ENCODE results near the gene CHMP1A. TPM values are rescaled to one million over a fixed set of nuclear protein-coding genes. Genes with fewer than 3 reads are reported as not detected.
"Not testable (repeated sequence)": the region's sequence is repeated elsewhere in the genome, so short reads cannot be mapped to it uniquely, and the experiment has no call there.

Gene CHMP1A
- 10 to 100 TPM; 95.7 to 98.9 TPM for total RNA-seq

DNA sequence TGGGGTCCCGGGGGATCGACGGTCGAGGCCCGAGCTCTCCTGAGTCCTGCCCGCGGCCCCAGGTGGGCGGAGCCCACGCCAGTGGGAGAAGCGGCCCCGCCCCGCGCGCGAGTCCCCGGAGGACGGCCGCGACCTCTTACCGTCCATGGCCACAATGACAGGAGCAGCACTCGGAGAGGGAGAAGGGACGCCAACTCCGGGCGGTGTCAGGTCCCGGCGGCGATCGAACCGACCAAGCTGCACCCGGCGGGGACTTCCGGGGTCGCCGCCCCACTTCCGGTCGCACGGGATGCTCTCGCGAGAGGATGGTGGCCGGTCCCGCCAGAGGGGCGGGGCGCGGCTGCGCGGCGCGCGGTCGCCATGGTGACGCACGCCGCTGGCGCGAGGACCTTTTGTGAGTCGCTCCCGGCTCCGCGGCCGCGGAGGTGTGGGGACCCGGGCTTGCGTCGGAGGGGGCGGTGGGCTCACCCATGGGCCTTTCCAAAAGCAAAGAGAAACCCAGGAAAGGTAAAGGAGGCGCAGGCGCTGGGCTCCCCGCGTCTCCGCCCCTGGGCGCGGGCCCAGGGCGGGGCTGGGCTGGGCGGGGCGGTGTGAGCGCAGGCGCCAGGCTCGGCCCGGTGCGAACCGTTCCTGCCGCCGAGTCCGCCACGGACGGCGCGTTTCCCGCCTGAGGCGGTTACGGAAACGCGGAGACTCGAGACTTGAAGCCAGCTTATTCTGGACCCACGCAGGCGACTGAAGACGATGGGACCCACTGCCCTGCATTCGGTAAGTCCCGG, at the start of gene CHMP1A, which contains the start of gene SPATA33:
TSS of gene CHMP1A (minus strand) at position 267 of the 779 bp plus-strand sequence. CDS start at position 147, 120 bp downstream.
TSS of gene SPATA33 (plus strand) at position 395 of the 779 bp plus-strand sequence. CDS start at position 471, 76 bp downstream.
- Mint-ChIP-seq H3K27ac (peak within 1 kb of the TSS; percentile 78), H3K4me3 (peak within 1 kb of the TSS; percentile 84), H3K27me3 (ENCODE audit: low read depth) (no peaks in the 10 kb centered on the region), H3K9me3 (ENCODE audit: insufficient read depth) (no peaks in the 10 kb centered on the region), H3K36me3 (ENCODE audit: low read depth) (peaks cover 44% of the 10 kb centered on the region), H3K4me1 (ENCODE audit: low read depth) (peaks cover 43% of the 10 kb centered on the region)
- ATAC-seq (peak; percentile 93), DNase-seq (peak; percentile 93)
- CTCF ChIA-PET, result interaction anchor here (1.3 to 2.6 kb wide), 2 partner anchors 29 to 43 kb away, joined by 4 to 13 read pairs; partner anchors contain the start of gene CDK10
- POLR2A ChIA-PET, result interaction anchor here (0.6 to 1.9 kb wide), 4 partner anchors 13 to 417 kb away, joined by 3 to 7 read pairs (median 4); partner anchors contain the start of gene CDK10

DNA sequence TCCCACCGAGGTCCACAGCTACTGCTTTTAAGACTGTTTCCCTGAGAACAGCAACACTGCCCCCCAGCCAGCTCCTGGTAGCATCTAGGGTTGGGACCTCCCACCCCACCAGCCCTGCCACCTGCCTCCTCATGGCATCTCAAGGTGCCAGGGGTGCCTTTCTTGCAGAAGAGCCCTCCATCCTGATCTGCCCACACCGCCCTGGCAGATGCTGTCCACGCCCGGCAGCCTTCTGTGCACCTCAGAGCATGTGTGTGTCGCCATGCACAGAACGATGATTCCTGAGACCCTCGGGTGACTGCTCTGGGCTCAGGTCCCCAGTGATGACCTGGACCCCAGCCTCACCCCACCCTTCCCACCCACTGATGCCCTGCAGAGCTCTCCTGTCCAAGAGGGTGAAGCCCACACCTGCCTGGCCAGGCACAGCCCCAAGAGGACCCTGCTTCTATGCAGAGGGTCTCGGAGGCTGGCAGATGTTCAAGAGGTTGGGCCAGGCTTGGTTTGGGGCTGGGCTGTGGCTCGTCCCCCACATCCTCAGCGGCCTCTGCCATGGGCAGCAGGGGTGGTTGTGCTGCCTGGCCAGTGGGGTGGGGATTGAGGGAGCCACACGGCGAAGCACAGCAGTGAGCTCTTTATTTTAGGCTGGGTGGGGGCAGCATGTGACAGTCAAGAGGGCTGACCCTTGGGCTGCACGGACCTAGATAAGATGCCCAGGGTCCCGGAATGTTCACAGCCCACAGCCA, 49.2 kb upstream of the CHMP1A start:
- Mint-ChIP-seq H3K4me1 (ENCODE audit: low read depth) (peaks cover 16% of the 10 kb centered on the region), H3K36me3 (ENCODE audit: low read depth) (no peaks in the 10 kb centered on the region), H3K4me3 (no peak overlapping the region), H3K27ac (no peak overlapping the region), H3K9me3 (ENCODE audit: insufficient read depth) (no peaks in the 10 kb centered on the region), H3K27me3 (ENCODE audit: low read depth) (no peaks in the 10 kb centered on the region)
- DNase-seq, result no peak
- ChIA-PET CTCF (interaction anchor here (0.6 to 5.6 kb wide), 36 partner anchors 8 to 342 kb away, joined by 3 to 116 read pairs (median 4); partner anchors contain the start of genes CDK10, MC1R, TCF25 and VPS9D1), POLR2A (interaction anchor here (0.8 to 1.4 kb wide), 7 partner anchors 8 to 166 kb away, joined by 3 to 5 read pairs (median 3); partner anchors contain the start of gene TCF25)
- ATAC-seq, result no peak

- Mint-ChIP-seq H3K9me3 (ENCODE audit: insufficient read depth) (no peaks in the 10 kb centered on the region), H3K27ac (no peak overlapping the region), H3K27me3 (ENCODE audit: low read depth) (no peaks in the 10 kb centered on the region), H3K4me3 (no peak overlapping the region), H3K36me3 (ENCODE audit: low read depth) (no peaks in the 10 kb centered on the region), H3K4me1 (ENCODE audit: low read depth) (peaks cover 25% of the 10 kb centered on the region)
- ChIA-PET POLR2A (no interaction called here), CTCF (interaction anchor here (1.0 to 5.6 kb wide), 14 partner anchors 10 to 318 kb away, joined by 3 to 116 read pairs (median 6); partner anchors contain the start of genes CDK10 and MC1R)
- no peak for DNase-seq
- ATAC-seq, result no peak
These were observed 47.5 kb upstream of the CHMP1A start for GRCh38 chr16:89705006-89705405.

DNA sequence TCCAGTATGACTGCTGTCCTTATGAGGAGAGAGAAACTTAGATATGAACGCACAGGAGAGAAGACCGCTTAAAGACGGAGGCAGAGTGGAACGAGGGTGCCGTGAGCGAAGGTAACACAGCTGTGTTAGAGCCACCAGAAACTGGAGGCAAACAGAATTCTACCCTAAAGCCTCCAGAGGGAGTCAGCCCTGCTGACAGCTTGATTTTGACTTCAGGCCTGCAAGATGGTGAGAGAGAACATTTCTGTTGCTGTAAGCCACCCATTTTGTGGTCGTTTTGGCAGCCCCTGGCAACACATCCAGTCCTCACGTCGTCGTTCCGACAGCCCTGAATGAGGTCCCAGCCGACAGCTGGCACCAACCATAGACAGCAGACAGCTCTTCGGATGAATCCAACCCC, 46.8 kb upstream of the CHMP1A start:
- ATAC-seq (no peak), DNase-seq (no peak)
- no peak overlapping the region for H3K4me3 Mint-ChIP-seq
- no peak overlapping the region for H3K27ac Mint-ChIP-seq
- POLR2A ChIA-PET, result interaction anchor here (2.3 kb wide), 1 partner anchor 20 kb away, joined by 10 read pairs; no protein-coding TSS in a partner anchor
- no peaks in the 10 kb centered on the region for H3K27me3 Mint-ChIP-seq (ENCODE audit: low read depth)
- CTCF ChIA-PET, result interaction anchor here (2.0 to 5.6 kb wide), 4 partner anchors 86 to 206 kb away, joined by 6 to 116 read pairs (median 19); no protein-coding TSS in a partner anchor
- peaks cover 29% of the 10 kb centered on the region for H3K4me1 Mint-ChIP-seq (ENCODE audit: low read depth)
- H3K9me3 Mint-ChIP-seq (ENCODE audit: insufficient read depth), result no peaks in the 10 kb centered on the region
- H3K36me3 Mint-ChIP-seq (ENCODE audit: low read depth), result no peaks in the 10 kb centered on the region

DNA sequence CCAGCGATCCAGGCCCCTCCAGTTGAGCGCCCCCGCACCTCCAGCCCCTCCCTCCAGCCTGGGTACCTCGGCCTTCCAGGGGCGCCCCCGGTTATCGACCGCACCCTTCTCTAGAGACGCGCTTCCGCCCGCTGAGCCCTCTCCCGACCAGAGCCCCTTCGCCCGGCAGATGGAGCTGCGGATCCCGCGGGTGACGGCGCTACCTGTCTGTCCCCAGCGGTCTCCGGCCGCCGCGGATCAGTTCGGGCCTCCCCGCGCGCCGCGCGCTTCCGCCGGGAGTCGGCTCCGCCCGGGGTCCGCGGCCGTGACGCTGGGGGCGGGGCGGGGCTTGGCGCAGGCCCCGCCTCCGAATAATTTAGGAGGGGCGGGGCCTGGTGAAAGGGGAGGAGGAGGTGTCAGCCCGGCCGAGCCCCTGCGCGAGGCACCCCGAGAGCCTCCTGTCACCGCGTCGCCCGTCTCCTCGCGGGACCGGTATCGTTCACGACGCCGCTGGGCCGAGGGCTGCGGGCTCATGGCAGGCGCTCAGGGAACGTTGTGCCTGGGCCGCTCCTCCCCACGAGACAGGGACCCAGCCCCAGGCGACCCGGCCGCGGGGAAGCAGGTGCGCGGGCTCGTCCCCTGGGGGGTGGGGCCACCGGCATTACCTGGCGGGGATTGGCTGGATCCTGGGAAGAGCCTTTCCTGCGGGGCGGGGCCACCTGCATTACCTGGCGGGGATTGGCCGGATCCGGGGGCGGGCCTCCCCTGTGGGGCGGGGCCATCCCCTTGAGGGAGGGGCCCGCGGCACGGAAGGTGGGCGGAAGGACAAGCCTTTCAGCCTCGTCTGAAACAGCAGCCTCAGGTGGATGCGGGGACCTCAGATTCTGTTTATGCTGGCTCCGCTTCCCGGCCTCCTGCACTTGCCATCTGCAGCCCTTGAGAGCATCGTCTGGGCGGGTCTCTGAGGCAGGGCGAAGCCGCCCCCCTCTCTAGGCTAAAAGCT, 44.2 kb upstream of the CHMP1A start, which contains the start of gene SPATA2L:
TSS of gene SPATA2L (minus strand) at position 281 of the 982 bp plus-strand sequence. CDS start 473 bp downstream, outside the sequence.
- POLR2A ChIA-PET, result interaction anchor here (1.0 to 2.3 kb wide), 6 partner anchors 21 to 171 kb away, joined by 3 to 10 read pairs (median 4); partner anchors contain the start of gene TCF25

DNA sequence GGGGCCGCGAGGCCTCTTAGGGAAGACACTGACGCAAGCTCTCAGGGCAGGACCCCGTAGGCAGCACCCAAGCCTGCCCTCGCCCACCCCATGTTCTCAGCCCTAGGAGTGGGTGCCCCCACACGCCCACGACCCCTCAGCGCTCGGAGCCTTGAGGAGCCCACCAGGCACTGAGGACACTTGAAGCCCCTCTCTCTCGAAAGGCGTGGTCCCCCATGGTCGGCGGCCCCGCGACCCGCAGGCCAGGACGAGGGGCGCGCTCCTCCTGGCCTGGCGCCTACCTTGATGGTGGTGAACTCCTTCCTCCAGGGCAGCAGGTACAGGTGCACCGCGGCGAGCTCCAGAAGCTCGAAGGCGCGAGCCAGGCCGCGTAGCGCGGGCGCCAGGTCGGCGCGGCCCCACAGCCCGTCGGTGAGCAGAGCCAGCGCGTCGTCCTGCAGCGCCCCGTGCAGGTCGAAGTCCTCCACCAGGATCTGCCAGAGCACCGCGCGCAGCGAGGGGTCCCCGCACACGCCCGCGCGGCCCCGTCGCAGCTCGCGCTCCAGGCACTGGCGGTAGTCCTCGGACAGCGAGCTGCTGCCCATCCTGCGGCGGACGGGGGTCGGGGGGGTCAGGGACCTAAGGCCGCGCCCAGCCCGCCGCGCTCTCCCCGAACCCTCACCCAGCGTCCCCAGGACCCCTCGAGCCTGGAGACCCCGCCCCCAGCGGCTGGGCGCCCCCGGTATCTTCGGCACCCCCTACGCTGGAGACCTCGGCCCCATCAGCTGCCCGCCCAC, 43.3 kb upstream of the CHMP1A start:
- Mint-ChIP-seq H3K9me3 (ENCODE audit: insufficient read depth) (no peaks in the 10 kb centered on the region), H3K36me3 (ENCODE audit: low read depth) (no peaks in the 10 kb centered on the region), H3K4me3 (peak overlapping the region; percentile 76), H3K27ac (peak overlapping the region; percentile 85), H3K4me1 (ENCODE audit: low read depth) (peaks cover 34% of the 10 kb centered on the region), H3K27me3 (ENCODE audit: low read depth) (no peaks in the 10 kb centered on the region)
- ChIA-PET POLR2A (interaction anchor here (1.0 to 1.9 kb wide), 5 partner anchors 14 to 172 kb away, joined by 3 to 6 read pairs (median 3); partner anchors contain the start of genes CDK10 and TCF25), CTCF (interaction anchor here (0.6 to 4.4 kb wide), 42 partner anchors 8 to 460 kb away, joined by 3 to 59 read pairs (median 4); partner anchors contain the start of genes CDK10, CHMP1A, MC1R and SPATA33)
- peak; percentile 73 for DNase-seq
- ATAC-seq, result peak; percentile 34

More for the DNA sequence above, 44.2 kb upstream of the CHMP1A start, which contains the start of gene SPATA2L:
- CTCF ChIA-PET, result interaction anchor here (0.6 to 4.4 kb wide), 15 partner anchors 9 to 209 kb away, joined by 3 to 59 read pairs (median 3); partner anchors contain the start of gene CDK10
- peak within 1 kb of the TSS; percentile 76 for H3K4me3 Mint-ChIP-seq
- ATAC-seq, result peak; percentile 79
- H3K27ac Mint-ChIP-seq, result peak within 1 kb of the TSS; percentile 85
- H3K36me3 Mint-ChIP-seq (ENCODE audit: low read depth), result no peaks in the 10 kb centered on the region
- no peaks in the 10 kb centered on the region for H3K27me3 Mint-ChIP-seq (ENCODE audit: low read depth)
- peak; percentile 96 for DNase-seq
- H3K9me3 Mint-ChIP-seq (ENCODE audit: insufficient read depth), result no peaks in the 10 kb centered on the region
- peaks cover 32% of the 10 kb centered on the region for H3K4me1 Mint-ChIP-seq (ENCODE audit: low read depth)

GRCh38 chr16:89700100-89700648, 42.7 kb upstream of the CHMP1A start:
- ATAC-seq (peak; percentile 32), DNase-seq (peak; percentile 97)
- no peaks in the 10 kb centered on the region for H3K9me3 Mint-ChIP-seq (ENCODE audit: insufficient read depth)
- POLR2A ChIA-PET, result interaction anchor here (1.0 to 1.9 kb wide), 5 partner anchors 13 to 173 kb away, joined by 3 to 6 read pairs (median 3); partner anchors contain the start of genes CDK10 and TCF25
- H3K4me1 Mint-ChIP-seq (ENCODE audit: low read depth), result peaks cover 39% of the 10 kb centered on the region
- peaks cover 4% of the 10 kb centered on the region for H3K36me3 Mint-ChIP-seq (ENCODE audit: low read depth)
- peak overlapping the region; percentile 77 for H3K27ac Mint-ChIP-seq
- CTCF ChIA-PET, result interaction anchor here (0.7 to 4.4 kb wide), 40 partner anchors 9 to 459 kb away, joined by 3 to 59 read pairs (median 4); partner anchors contain the start of genes CDK10, CHMP1A, MC1R and SPATA33
- no peaks in the 10 kb centered on the region for H3K27me3 Mint-ChIP-seq (ENCODE audit: low read depth)
- H3K4me3 Mint-ChIP-seq, result peak overlapping the region; percentile 76

DNA sequence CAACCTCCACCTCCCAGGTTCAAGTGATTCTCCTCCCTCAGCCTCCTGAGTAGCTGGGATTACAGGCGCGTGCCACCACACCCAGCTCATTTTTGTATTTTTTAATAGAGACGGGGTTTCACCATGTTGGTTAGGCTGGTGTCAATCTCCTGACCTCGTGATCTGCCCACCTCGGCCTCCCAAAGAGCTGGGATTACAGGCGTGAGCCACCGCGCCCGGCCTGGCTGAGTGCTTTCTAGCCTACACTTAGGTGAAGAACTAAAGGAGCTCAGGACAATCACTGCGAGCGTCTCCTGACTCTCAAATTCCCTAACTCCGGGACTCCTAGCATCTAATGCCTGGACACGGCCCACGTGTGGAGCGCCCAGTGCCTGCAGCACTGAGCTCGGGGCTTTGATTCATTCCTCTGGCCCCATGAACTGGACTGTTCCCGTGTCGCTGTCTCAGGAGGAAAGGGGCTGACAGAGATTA, 42.2 kb upstream of the CHMP1A start:
- not testable (repeated sequence) for H3K27ac Mint-ChIP-seq; H3K27me3 Mint-ChIP-seq (ENCODE audit: low read depth); H3K9me3 Mint-ChIP-seq (ENCODE audit: insufficient read depth); ATAC-seq; H3K4me3 Mint-ChIP-seq; DNase-seq; H3K36me3 Mint-ChIP-seq (ENCODE audit: low read depth)
- peaks cover 39% of the 10 kb centered on the region for H3K4me1 Mint-ChIP-seq (ENCODE audit: low read depth)
- ChIA-PET CTCF (interaction anchor here (0.8 to 4.4 kb wide), 37 partner anchors 10 to 459 kb away, joined by 3 to 59 read pairs (median 4); partner anchors contain the start of genes CDK10, CHMP1A, MC1R and SPATA33), POLR2A (interaction anchor here (0.6 to 1.9 kb wide), 4 partner anchors 13 to 173 kb away, joined by 3 to 6 read pairs (median 4); partner anchors contain the start of genes CDK10 and TCF25)

DNA sequence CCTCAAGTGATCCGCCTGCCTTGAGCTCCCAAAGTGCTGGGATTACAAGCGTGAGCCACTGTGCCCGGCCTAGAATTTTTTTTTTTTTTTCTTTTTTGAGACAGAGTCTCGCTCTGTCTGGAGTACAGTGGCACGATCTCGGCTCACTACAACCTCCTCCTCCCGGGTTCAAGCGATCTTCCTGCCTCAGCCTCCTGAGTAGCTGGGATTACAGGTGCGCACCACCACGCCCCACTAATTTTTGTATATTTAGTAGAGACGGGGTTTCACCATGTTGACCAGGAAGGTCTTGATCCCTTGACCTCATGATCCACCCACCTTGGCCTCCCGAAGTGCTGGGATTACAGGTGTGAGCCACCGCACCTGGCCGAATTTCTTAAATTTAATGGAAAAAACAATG, 41.2 kb upstream of the CHMP1A start:
- not testable (repeated sequence) for H3K27ac Mint-ChIP-seq; DNase-seq; H3K9me3 Mint-ChIP-seq (ENCODE audit: insufficient read depth); H3K27me3 Mint-ChIP-seq (ENCODE audit: low read depth); H3K4me3 Mint-ChIP-seq; H3K36me3 Mint-ChIP-seq (ENCODE audit: low read depth); ATAC-seq
- H3K4me1 Mint-ChIP-seq (ENCODE audit: low read depth), result peaks cover 39% of the 10 kb centered on the region
- ChIA-PET POLR2A (interaction anchor here (0.7 kb wide), 1 partner anchor 153 kb away, joined by 4 read pairs; no protein-coding TSS in a partner anchor), CTCF (interaction anchor here (1.0 to 4.4 kb wide), 12 partner anchors 9 to 212 kb away, joined by 3 to 59 read pairs (median 24); partner anchors contain the start of gene CDK10)
